GM21825 (cell line): ENCODE data around the gene IFNA1.
"Not testable (repeated sequence)": the region's sequence is repeated elsewhere in the genome, so short reads cannot be mapped to it uniquely, and the experiment has no call there.

Experiments
- ATAC-seq: cut with Tn5 transposase; IDR thresholded peaks from one replicate; pipeline ENCODE4 v1.9.1; 2021; ENCODE audit warnings: mild to moderate bottlenecking, moderate library complexity; ENCODE audit not compliant: unreplicated experiment

Gene IFNA1

DNA sequence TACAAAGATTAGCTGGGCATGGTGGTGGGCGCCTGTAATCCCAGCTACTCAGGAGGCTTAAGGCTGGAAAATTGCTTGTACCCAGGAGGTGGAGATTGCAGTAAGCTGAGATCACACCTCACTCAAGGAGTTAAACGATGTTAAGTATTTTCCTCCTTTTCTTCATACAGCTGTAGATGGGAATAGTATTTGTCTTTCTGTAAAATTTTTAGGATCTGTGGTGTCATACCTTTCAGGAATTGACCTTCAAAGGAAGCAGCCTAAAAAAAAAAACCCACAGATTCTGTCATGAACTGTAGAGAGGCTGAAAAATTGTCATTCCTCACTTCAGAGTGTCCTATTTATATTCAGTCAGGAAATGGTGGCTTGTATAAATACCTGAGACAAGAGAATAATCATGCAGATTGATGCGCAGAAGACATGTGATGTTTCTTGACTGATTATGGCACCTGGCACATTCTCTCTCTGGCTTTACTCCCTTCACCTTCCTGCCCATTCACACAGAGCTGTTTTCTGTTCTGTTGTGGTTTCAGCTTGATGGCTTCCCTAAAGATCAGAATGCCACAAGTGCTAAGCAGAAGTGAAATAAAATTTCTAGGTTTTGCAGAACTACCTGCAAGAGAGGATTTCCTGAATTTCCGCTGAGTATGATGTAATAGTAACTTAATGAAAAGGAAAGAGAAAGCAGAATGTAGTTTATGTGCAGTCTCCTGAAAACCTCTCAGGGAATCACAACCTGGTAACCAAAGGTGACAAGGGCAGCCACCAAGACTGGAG is 3.8 kb downstream of the IFNA1 start:
- ATAC-seq, result peak; percentile 93

DNA sequence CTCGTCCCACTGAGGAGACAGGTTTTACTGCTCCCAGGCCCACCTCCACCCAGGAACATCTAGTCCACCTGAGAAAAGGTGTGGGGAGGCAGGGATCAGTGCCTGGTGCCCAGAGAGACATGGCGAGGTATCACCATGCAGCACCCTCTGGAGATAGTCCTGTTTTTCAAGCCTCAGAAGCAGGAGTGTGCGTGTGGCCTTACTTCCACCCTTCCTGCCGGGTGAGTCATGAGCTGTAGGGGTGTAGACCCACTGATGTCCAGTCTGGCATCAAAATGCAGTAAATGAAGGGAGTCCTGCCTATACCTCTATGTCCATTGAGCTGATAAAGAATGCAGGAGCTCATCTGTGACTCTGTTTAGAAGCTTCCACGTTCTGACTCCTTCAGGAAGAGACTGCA is 9.1 kb downstream of the IFNA1 start:
- not testable (repeated sequence) for ATAC-seq

DNA sequence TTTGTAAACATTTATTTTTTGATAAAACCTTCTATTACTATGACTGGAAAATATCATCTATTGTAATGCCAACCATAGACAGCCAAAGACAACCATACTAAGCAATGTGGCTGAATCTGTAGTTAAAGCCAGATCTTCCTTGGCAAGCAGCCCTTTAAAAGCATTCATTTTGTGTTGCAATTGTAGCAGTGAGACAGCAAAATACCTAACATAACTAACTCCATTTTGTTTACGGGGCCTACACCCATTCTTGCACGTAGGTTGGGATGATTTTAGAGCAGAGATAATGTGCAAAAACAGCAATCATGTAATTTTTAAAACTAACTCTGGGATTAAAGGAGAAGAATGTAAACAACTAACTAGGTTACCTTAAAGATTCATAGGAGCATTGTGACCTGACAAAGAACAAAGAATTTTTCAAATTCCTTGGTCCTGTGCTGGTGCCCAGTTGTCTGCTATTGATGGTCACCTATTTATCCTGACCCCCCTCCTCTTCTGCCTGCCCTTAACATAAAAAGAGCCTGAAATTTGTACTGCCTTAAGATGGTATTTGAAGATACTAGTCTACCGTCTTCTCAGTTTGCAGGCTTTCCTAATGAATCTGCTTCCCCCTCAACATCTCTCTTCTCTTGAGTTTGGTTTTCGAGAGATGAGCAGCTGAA is 10.6 kb downstream of the IFNA1 start:
- ATAC-seq, result no peak

DNA sequence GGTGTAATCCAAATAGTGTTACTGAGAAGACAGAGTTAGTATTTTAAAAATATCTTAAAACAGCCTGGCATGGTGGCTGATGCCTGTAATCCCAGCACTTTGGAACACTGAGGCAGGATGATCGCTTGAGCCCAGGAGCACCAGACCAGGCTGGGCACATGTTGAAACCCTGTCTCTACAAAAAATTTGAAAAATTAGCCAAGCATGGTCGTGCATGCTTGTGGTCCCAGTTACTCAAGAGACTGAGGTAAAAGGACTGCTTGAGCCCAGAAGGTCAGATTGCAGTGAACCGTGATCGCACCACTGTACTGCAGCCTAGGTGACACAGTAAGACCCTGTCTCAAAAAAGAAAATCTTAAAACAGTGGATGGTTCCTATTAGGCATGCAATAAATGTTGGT is 12.4 kb downstream of the IFNA1 start:
- ATAC-seq, result no peak

DNA sequence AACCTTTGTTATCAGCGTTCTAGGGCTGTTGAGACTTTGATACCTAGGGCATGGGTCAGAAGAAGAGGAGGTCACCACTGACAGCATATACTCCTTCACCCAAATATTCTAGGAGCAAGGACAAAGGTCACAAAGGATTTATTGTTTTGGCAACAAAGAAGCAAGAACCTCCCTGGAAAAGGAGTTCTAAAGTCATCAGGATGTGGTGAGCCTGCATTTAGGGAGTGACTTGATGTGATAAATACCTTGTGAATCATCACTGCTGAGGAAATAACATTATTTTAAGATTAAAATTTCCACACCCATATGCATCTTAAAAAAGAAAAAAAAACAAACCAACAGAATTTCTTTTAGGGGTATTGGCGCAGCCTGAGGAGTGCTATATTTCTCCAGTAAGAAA is 13.9 kb downstream of the IFNA1 start:
- no peak for ATAC-seq

DNA sequence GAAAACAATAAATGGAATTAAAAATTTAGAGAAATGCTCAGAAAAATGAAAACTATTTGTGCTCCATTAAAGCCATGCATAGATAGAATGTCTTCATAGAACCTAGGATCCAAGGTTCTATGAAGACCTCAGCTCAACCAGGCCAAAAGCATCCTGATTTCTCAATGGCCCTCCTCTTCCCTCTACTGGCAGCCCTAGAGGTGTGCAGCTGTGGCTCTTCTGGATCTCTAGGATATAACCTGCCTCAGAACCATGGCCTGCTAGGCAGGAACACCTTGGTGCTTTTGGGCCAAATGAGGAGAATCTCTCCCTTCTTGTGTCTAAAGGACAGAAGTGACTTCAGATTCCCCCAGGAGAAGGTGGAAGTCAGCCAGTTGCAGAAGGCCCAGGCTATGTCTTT is 15.1 kb downstream of the IFNA1 start:
- peak; percentile 90 for ATAC-seq

DNA sequence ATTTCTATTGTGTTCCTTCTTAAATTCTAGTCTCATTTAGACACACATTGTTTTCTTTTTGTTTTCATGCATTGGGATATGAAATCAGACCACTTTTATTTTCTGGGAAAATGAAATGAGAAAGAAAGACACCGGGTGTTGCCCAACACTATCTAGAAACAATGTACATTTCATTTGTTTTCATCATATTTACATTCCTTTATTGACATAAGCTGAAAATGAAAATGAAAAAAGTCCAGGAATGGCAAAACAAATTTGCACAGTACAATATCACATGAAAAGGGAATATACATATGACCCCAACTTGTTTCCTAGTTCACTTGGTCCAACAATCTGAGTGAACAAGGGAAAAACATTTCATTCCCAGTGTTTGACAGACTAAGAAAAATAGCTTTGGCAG is 21.1 kb downstream of the IFNA1 start:
- no peak for ATAC-seq

DNA sequence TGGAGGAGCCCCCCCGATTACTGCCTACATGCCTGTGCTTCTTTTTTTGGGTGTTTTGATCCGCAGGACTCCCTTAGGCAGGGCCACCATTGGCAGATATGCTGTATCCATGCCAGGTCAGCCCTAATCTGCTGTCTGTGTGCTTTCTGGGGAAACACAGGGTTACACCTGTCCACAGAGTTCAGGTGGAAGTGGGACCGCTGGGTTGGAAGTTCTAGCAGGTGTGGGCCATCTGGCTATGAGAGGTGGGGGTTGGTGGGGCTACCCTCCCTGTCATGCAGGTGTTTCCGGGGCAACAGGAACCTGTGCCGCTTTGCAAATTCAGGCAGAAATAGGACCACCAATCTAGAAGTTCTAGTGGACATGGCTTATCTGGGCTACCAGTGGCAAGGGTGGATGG is 24.9 kb downstream of the IFNA1 start:
- ATAC-seq, result no peak

DNA sequence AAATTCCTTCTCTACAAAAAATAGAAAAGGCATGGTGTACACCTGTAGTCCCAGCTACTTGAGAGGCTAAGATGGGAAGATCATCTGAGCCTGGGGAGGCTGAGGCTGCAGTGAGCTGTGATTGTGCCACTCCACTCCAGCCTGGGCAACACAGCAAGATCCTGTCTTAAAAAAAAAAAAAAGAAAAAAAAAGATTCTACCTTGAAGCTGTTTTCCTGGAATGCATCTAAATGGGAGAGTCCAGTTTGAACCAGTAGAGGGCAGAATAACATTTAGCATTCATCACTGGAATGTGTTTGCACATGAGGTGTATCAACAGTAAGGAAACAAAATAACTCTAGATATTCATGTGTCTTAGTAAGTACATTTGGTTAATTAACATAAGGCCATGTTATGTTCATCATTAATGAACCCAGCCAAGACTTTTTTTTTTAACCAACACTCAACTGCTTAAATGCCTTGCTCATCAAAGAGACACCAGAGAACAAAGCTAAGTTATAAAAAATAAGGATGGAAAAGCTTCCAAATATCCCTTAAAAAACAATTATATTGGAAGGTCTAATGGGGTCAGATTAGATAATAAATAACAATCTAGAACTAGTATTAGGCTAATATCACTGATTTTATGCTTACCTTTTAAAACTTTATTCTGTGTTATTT is 25.8 kb downstream of the IFNA1 start:
- no peak for ATAC-seq

DNA sequence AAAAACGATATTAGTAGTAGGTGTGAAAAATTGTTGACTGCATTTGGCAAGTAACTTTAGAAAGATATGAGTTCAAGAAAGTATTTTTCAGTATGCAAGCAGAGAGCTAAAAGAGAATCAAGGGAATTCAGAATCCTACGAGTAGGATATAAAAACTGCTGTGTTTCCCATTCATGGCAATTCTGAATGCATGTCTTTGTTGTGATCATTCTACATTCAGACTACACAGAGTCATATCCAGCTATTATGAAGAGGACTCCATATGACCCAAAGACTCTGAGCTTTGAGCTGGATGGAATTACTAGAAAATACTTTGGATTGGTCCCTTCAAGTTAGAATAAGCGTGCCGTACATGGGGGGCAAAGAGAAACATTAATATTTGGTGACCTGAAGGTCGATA is 29.9 kb downstream of the IFNA1 start:
- no peak for ATAC-seq

DNA sequence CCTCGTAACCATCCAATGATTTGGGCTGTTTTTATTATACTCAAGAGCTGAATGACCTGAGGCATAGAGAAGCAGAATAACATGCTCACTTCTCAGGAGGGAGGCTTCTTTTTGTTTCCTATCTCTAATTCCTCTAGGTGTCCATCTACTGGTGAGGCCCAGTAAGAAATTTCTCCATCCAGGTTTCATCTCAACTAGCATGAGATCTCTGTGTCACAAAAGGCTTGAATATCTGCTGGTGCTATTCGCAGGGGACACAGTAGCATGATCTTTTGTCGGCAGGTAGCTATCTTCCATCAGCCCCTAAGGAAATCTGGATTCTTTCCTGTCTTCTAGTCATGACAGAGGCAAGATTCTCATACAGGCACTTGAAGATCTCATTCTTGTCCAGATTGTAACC is 33.0 kb downstream of the IFNA1 start:
- ATAC-seq, result no peak

DNA sequence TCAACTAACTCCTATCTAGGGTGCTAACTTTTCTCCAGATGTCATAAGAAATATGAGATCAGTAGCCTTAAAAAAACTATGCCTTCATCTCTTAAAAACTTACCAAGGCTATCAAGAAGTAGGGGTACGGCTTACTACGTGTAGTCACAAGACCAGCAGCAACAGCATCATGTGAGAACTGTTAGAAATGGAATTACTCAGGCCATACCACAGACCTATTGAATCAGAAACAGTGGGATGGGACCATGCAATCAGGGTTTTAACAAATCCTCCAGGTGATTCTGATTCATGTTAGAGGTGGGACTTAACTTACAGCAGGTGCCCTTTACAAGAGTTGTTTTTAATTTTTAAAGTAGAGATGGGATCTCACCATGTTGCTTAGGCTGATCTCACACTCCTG is 37.2 kb downstream of the IFNA1 start:
- no peak for ATAC-seq

DNA sequence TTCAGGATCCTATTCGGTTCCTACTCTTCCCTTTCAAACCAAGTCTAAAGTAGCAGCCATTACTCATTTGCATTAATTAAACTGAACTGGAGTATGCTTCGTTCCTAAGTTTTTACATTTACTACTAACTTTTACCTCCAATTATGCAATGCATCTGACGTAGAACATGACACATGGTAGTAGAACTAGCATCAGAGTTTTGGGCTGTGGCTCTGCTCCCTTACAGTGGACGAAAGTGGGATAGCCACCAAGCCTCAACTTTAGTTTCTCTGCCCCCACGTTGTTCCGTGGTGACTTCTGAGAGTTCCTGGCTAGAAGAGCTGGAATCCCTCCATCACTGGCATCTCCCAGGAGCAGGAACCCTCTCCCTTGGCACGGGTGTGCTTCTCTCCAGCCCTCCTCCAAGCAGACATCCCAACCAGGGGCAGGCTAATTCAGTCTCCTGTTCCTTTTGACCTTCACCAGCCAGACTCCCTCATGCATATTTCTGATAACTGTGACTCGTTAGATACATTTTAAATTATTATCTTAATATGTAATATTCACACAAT is 39.0 kb downstream of the IFNA1 start:
- no peak for ATAC-seq

DNA sequence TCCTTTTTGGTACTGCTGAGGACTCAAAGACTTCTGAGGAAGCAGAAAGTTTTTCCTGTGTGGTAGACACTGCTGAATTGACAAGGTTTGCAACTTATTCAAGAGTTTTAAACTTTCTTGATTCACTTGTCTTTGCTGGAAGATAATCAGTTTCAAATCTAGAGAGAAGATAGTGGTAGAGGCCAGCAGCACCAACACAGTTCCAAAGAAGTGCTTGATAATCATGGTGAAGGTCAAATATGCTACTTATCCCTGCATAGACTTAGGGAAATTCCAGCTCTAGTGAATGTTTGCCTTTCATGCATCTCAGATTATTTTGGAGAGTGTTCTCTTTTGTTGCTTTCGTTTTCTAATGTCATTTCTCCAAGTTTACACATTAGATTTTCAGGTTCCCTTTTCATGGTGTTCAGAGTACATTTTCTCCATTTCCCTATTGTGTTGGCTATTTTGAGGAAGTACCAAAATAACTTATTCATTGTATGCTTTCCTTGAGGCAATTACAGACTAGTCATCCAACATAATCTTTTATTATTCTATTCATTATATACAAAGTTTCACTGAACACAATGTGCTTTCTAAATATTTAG is 41.3 kb downstream of the IFNA1 start:
- ATAC-seq, result no peak

DNA sequence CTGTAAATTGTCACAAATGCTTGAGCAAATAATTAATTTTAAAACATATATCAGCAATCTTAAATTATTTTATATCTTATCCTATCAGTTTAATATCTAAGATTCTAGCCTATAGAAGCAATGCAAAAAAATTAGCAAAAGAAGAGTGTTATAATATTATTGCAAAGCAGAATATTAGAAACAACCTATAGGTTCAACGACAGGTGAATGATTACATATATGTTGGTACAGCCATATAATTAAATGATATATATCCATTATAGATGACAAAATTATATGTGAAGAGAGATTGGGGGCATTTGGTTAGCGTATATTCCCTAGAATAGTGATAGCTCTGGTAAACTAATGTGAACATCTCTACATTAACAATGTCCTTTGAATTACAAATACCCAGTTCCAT is 42.0 kb downstream of the IFNA1 start, which contains the start of gene IFNE:
Gene IFNE (minus strand): TSS at position 101 of the 400 bp plus-strand sequence. CDS start 619 bp downstream, outside the sequence.
- no peak for ATAC-seq
